ENCODE results near the gene SACS. TPM values are rescaled to one million over a fixed set of nuclear protein-coding genes. Genes with fewer than 3 reads are reported as not detected.

Gene SACS
- total RNA-seq, 1 experiment from 2014 or later: 53.0 TPM

DNA sequence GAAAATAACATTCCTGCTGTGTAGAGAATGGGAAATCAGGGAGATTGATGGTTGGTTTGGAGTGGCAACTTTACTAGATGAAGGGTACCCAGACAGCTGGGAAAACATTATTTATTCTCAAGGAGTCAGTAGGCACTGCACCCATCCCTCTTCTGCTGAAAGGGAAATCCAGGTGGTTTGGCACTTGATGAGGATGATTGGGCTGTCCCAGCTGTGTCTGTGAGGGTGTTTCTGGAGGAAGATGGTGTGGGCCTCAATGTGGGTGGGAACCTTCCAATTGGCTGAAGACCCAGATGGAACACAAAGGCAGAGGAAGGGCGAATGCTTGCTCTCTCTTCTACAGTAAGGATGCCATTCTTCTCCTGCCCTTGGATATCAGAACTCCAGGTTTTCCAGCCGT lies 10.4 kb upstream of the SACS start:
- H3K4me1 ChIP-seq (ENCODE audit: insufficient read depth, low read length): no peaks in the 10 kb centered on the region; the same call in 1 of the 2 replicates
- H3K27me3 ChIP-seq (ENCODE audit: insufficient read depth, low read length): no peaks in the 10 kb centered on the region
- no peak overlapping the region for H3K9ac ChIP-seq (ENCODE audit: extremely low read depth, insufficient read length, low read length)
- no peaks in the 10 kb centered on the region for H3K9me3 ChIP-seq (ENCODE audit: control insufficient read depth, low read depth, low read length)
- H3K27ac ChIP-seq (ENCODE audit: insufficient read length, low read depth, low read length): no peak overlapping the region
- H4K91ac ChIP-seq (ENCODE audit: insufficient read length, low read depth, low read length): no peak overlapping the region
- H2AK5ac ChIP-seq (ENCODE audit: insufficient read length, low read length): no peak overlapping the region
- DNase-seq: no peak
- TF ChIP-seq, protein P1, sequence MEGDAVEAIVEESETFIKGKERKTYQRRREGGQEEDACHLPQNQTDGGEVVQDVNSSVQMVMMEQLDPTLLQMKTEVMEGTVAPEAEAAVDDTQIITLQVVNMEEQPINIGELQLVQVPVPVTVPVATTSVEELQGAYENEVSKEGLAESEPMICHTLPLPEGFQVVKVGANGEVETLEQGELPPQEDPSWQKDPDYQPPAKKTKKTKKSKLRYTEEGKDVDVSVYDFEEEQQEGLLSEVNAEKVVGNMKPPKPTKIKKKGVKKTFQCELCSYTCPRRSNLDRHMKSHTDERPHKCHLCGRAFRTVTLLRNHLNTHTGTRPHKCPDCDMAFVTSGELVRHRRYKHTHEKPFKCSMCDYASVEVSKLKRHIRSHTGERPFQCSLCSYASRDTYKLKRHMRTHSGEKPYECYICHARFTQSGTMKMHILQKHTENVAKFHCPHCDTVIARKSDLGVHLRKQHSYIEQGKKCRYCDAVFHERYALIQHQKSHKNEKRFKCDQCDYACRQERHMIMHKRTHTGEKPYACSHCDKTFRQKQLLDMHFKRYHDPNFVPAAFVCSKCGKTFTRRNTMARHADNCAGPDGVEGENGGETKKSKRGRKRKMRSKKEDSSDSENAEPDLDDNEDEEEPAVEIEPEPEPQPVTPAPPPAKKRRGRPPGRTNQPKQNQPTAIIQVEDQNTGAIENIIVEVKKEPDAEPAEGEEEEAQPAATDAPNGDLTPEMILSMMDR (conservative IDR thresholded peaks at IDR 0.05): no peak
- H3K79me2 ChIP-seq (ENCODE audit: insufficient read depth, low read length): no peaks in the 10 kb centered on the region
- H3K4me2 ChIP-seq (ENCODE audit: insufficient read depth, insufficient read length, low read length): no peak overlapping the region
- H4K8ac ChIP-seq (replicated peaks; ENCODE audit: insufficient read length, low read depth, low read length): no peak overlapping the region
- no peaks in the 10 kb centered on the region for H3K79me1 ChIP-seq (ENCODE audit: insufficient read depth, low read depth, low read length, poor library complexity, severe bottlenecking)
- H2BK15ac ChIP-seq (ENCODE audit: low read depth, low read length): no peak overlapping the region
- no peak overlapping the region for H2BK12ac ChIP-seq (ENCODE audit: insufficient read length, low read depth, low read length)
- Mint-ChIP-seq H3K36me3 (ENCODE audit: insufficient read depth in 1 of 3, low read depth in 3 of 3) (peaks cover 2 to 5% (median 5%) of the 10 kb centered on the region in 3 experiments; a peak in 4 of 7 replicates), H3K9me3 (peaks cover 3 to 5% of the 10 kb centered on the region in 2 experiments; a peak in 4 of 5 replicates), H3K27me3 (ENCODE audit: low read depth) (no peaks in the 10 kb centered on the region), H3K4me3 (no peak overlapping the region), H3K4me1 (peaks cover 22 to 32% of the 10 kb centered on the region in 2 experiments), H3K27ac (no peak overlapping the region)
- H3K4ac ChIP-seq (ENCODE audit: low read depth, low read length): no peak overlapping the region
- no peak overlapping the region for H3K14ac ChIP-seq (ENCODE audit: insufficient read depth, low read length)
- H4K5ac ChIP-seq (ENCODE audit: insufficient read length, low read depth, low read length): no peak overlapping the region
- no peaks in the 10 kb centered on the region for H4K20me1 ChIP-seq (ENCODE audit: control insufficient read depth, insufficient read depth, insufficient read length)
- no peak overlapping the region for H3K18ac ChIP-seq (ENCODE audit: insufficient read length, low read depth, low read length)
- H3K23me2 ChIP-seq (ENCODE audit: insufficient read length, low read depth, low read length, poor library complexity, severe bottlenecking): no peaks in the 10 kb centered on the region
- no CpG with 5 or more reads among the region's 2 CpGs for WGBS (ENCODE audit: extremely low coverage, insufficient read length, low lambda C conversion rate)
- no peak overlapping the region for H2BK20ac ChIP-seq (ENCODE audit: low read depth, low read length, poor library complexity, severe bottlenecking)
- H2BK5ac ChIP-seq (ENCODE audit: insufficient read length, low read length): no peak overlapping the region
- no peak overlapping the region for H3K23ac ChIP-seq (ENCODE audit: insufficient read length, low read depth, low read length)
- no peak overlapping the region for H3K56ac ChIP-seq (ENCODE audit: insufficient read length, low read depth, low read length)
- H2AFZ ChIP-seq (ENCODE audit: low read length): no peak overlapping the region
- no peak overlapping the region for H2BK120ac ChIP-seq (ENCODE audit: low read depth, low read length, poor library complexity, severe bottlenecking)
- H3T11ph ChIP-seq (ENCODE audit: low read length): no peak overlapping the region
